HG03520 (cell line): Measurements from ENCODE around the gene VPS29.
A peak's percentile ranks its signal among the peaks of the same experiment; 100 is the strongest.

Experiments used
- ATAC-seq: cut with Tn5 transposase; IDR thresholded peaks from one replicate; pipeline ENCODE4 v1.9.1; 2021; ENCODE audit warnings: mild to moderate bottlenecking, moderate library complexity; ENCODE audit not compliant: unreplicated experiment

The VPS29 gene

GRCh38 chr12:110451263-110451662, 50.6 kb downstream of the VPS29 start:
- ATAC-seq, result no peak

DNA sequence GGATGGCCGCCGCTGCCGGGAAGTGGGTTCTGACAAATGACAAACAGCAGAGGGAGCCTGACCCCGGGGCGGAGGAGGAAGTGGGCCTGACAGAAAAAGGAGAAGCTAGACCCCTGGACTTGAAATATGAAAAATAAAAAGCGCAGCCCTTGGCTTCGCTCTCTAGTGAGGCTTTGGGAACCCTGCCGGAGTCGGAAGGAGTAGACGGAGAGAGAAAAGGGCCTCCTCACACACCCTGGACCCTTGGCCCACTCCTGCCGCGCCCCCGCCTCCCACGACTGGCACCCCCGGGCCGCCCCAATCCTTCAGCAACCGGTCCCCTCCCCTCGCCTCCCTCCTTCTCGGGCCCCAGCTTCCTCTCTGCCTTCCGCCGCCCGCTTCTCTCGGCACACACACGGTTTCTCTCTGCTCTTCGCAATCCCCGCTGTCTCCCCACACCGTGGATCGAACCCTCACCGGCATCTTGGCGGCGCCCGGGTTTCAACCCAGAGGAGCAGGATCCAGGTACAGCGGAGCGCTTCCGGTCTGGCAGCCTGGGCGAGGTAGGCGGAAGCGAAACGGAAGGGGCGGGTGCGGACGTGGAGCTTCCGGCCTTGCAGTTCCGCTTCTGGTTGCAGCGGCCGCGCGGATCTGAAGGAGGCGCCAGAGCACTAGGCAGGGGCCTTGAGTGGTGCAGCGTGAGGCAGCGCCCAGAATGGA, 52.0 kb downstream of the VPS29 start, which contains the start of gene ARPC3:
ARPC3 (minus strand) TSS at position 539 of the 699 bp plus-strand sequence; CDS start at position 462, 77 bp downstream.
- ATAC-seq, result peak; percentile 89

DNA sequence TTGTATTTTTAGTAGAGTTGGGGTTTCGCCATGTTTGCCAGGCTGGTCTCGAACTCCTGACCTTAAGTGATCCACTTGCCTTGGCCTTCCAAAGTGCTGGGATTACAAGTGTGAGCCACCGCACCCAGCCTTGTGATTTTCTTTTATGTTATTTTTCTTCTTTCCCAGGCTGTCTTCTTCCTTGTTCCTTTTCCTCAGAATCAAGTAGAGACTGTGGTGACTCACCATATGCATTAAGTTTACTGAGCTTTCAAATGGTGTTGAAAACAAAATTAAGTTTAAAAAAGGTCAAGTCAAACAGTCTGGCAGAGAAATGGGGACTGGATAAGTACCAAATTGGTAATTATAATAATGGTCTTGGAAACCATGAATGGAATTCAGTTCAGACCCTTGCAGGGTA, 57.5 kb downstream of the VPS29 start:
- ATAC-seq, result no peak
